MV-4-11 (cell line): Measurements from ENCODE around the gene HABP2.

Experiments used
- DNase-seq: peaks from one replicate; lab custom pipeline; 2025; lab: John Stamatoyannopoulos, UW

The HABP2 gene

DNA sequence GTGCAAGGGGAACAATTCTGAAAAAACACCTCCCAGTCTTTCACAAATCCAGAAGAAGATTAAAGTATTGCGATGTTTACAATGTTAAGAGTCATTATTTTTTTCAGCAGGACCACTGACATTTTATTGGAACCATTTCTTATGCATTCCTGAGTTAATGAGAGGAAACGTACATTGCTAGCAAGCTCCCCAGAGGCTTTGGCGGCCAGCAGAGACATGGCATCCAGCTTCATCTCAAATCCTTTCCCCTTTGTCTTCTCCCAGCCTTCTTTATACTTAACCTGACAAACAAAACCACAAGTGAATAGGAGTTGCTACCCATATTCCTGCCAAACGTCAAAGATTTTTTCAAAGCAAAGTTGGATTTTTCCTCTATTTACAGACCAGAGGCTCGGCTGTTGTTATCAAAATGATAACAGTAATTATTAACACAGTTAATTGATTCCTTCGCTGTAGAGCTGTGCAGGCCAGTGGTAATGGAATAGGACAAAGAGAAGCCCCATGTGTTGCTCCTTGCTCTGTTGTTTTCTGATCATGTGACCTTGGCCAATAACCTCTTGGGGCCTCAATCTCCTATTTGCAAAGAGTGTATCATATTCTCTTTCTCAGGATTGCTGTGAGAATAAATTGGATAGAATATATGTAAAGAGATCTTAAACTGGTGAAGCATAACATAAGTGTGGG lies 79.0 kb downstream of the HABP2 start:
- DNase-seq = no peak
